Activated CD8-positive, alpha-beta T cell treated with anti-CD3 and anti-CD28 coated beads for 36 hours (primary cell): ENCODE data around the gene ZNF85. TPM values are rescaled to one million over a fixed set of nuclear protein-coding genes. Genes with fewer than 3 reads are reported as not detected.
"Not testable (repeated sequence)": the region's sequence is repeated elsewhere in the genome, so short reads cannot be mapped to it uniquely, and the experiment has no call there.

Source experiments
- ATAC-seq: fragments of 200-7000 bp; cut with Tn5 transposase; one replicate; pipeline ENCODE4 v1.10.0; 2021; ENCODE audit warnings: mild to moderate bottlenecking, moderate library complexity
- CTCF ChIA-PET: fragments of 350-600 bp; sonication (Branson Sonifier 250); formaldehyde crosslinking; loops from one replicate; lab custom pipeline; 2021; ENCODE audit warnings: antibody characterized with exemption; lab: Charles Lee
- POLR2A ChIA-PET: fragments of 350-600 bp; sonication (Branson Sonifier 250); formaldehyde crosslinking; loops from one replicate; lab custom pipeline; 2021; ENCODE audit warnings: antibody characterized with exemption; lab: Charles Lee
- DNase-seq: peaks from one replicate; pipeline ENCODE4 v3.0.0-alpha.2; 2020
- H3K27ac Mint-ChIP-seq: one replicate; pipeline ENCODE4 v1.8.0; 2021; ENCODE audit warnings: mild to moderate bottlenecking, mixed read lengths
- H3K27me3 Mint-ChIP-seq: one replicate; pipeline ENCODE4 v1.8.0; 2021; ENCODE audit warnings: mixed read lengths
- H3K36me3 Mint-ChIP-seq: one replicate; pipeline ENCODE4 v1.8.0; 2021; ENCODE audit warnings: low read depth, mixed read lengths
- H3K4me1 Mint-ChIP-seq: one replicate; pipeline ENCODE4 v1.8.0; 2021; ENCODE audit warnings: low read depth, mixed read lengths
- H3K4me3 Mint-ChIP-seq: one replicate; pipeline ENCODE4 v1.8.0; 2021; ENCODE audit warnings: mild to moderate bottlenecking, moderate library complexity, mixed read lengths
- H3K9me3 Mint-ChIP-seq: one replicate; pipeline ENCODE4 v1.8.0; 2021; ENCODE audit warnings: mixed read lengths
- intact Hi-C: fragments of 100-400 bp; cut with micrococcal nuclease; formaldehyde crosslinking; loops from one replicate; pipeline ENCODE4 v1.10.0; 2022
- total RNA-seq, 2 experiments: library from RNA; stranded (reverse); gene quantifications; one replicate each; pipeline ENCODE4 v1.2.3, GENCODE V29; 2021
- TF ChIP-seq, protein P1 (sequence below): fragments of 200-600 bp; IDR thresholded peaks from one replicate; pipeline ENCODE4 v1.8.0; 2022; ENCODE audit warnings: antibody characterized with exemption, mild to moderate bottlenecking

ZNF85 gene
- total RNA-seq, 2 experiments from 2014 or later, result 17.6 to 18.6 TPM

DNA sequence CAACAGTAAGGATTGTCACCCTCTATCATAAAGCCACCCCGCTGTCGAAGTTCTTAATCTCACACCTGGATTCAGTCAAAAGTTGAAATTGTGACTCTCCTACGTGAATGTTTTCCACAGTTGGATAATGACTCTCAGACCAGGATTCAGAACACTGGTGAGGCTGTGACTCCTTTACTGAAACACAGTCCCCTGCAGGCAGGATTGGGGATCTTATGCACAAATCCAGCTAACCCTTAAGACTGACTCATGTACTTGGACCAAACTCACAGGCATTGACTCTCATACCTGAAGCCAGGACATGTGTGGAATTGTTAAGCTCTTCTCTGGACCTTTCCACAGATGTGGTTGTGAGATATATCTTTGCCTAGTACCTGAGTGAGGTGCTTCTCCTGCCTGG, 46.8 kb downstream of the ZNF85 start:
- Mint-ChIP-seq H3K9me3 (no peaks in the 10 kb centered on the region), H3K27ac (no peak overlapping the region), H3K36me3 (no peaks in the 10 kb centered on the region), H3K27me3 (no peaks in the 10 kb centered on the region), H3K4me1 (no peaks in the 10 kb centered on the region), H3K4me3 (no peak overlapping the region)
- no peak for ATAC-seq
- DNase-seq, result no peak
- intact Hi-C loops, result no loop called here
- CTCF ChIA-PET, result no interaction called here
- POLR2A ChIA-PET, result no interaction called here
- TF ChIP-seq, protein P1, sequence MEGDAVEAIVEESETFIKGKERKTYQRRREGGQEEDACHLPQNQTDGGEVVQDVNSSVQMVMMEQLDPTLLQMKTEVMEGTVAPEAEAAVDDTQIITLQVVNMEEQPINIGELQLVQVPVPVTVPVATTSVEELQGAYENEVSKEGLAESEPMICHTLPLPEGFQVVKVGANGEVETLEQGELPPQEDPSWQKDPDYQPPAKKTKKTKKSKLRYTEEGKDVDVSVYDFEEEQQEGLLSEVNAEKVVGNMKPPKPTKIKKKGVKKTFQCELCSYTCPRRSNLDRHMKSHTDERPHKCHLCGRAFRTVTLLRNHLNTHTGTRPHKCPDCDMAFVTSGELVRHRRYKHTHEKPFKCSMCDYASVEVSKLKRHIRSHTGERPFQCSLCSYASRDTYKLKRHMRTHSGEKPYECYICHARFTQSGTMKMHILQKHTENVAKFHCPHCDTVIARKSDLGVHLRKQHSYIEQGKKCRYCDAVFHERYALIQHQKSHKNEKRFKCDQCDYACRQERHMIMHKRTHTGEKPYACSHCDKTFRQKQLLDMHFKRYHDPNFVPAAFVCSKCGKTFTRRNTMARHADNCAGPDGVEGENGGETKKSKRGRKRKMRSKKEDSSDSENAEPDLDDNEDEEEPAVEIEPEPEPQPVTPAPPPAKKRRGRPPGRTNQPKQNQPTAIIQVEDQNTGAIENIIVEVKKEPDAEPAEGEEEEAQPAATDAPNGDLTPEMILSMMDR, result no peak

DNA sequence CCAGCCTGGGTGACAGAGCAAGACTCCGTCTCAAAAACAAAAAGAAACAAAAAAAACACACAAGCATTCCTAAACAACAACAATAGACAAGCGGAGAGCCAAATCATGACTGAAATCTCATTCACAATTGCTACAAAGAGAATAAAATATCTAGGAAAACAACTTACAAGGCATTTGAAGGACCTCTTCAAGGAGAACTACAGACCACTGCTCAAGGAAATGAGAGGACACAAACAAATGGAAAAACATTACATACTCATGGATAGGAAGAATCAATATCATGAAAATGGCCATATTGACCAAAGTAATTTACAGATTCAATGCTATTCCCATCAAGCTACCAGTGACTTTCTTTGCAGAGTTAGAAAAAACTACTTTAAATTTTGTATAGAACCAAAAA, 69.7 kb downstream of the ZNF85 start:
- POLR2A ChIA-PET, result interaction anchor here (1.2 kb wide), 1 partner anchor 10 kb away, joined by 4 read pairs; no protein-coding TSS in a partner anchor
- ATAC-seq, H3K27me3 Mint-ChIP-seq, CTCF ChIA-PET, H3K4me3 Mint-ChIP-seq, intact Hi-C loops, H3K27ac Mint-ChIP-seq, H3K4me1 Mint-ChIP-seq, DNase-seq, H3K36me3 Mint-ChIP-seq: not testable (repeated sequence)
- peaks cover 23% of the 10 kb centered on the region for H3K9me3 Mint-ChIP-seq

DNA sequence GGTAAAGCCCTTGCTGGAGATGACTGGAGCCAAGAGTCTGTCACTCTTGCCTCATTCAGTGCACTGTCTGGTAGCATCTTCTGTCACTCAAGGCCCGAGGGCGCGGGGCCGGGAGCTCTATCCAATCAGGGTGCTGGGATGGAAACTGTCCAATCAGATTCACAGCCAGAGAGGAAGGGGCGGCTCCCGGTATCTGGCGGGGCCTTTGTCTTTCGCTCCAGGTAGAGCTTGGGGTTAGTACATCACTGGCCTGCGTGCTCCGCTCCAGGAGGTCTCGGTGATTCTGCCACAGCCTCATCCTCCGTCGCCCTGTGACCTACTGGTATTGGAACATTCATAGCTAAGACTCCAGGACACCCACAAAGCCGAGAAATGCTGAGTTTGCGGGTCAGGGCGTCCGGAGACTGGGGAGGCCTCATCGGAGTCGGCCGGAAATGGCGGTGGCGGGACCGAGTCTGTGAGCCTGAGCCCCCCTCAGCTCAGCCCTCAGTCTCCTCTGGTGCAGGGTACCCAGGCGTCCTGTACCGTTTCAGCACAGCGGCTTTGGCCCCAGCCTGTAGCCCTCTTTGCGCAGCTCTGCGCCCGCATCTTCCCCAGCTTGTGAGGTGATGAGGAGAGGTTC, 76.8 kb downstream of the ZNF85 start:
- H3K27me3 Mint-ChIP-seq, result no peaks in the 10 kb centered on the region
- TF ChIP-seq, protein P1, result no peak
- POLR2A ChIA-PET, result interaction anchor here (0.9 to 2.0 kb wide), 13 partner anchors 9 to 434 kb away, joined by 3 to 13 read pairs (median 4); partner anchors contain the start of genes ZNF430, ZNF714, ZNF737 and ZNF85
- H3K4me3 Mint-ChIP-seq, result peak overlapping the region; percentile 96
- no peaks in the 10 kb centered on the region for H3K9me3 Mint-ChIP-seq
- H3K36me3 Mint-ChIP-seq, result peaks cover 11% of the 10 kb centered on the region
- H3K27ac Mint-ChIP-seq, result peak overlapping the region; percentile 95
- ATAC-seq, result peak; percentile 100
- intact Hi-C loops, result no loop called here
- H3K4me1 Mint-ChIP-seq, result peaks cover 8% of the 10 kb centered on the region
- CTCF ChIA-PET, result interaction anchor here (0.9 to 1.6 kb wide), 4 partner anchors 24 to 838 kb away, joined by 3 to 5 read pairs (median 4); partner anchors contain the start of gene ZNF708
- DNase-seq, result peak; percentile 96

Other genes starting within 250 kb of the ZNF85 start
- 1 to 10 TPM; 8.9 to 9.3 TPM for gene ZNF66, start 146.9 kb upstream of the ZNF85 start, total RNA-seq
- gene ZNF430, start 97.4 kb downstream of the ZNF85 start, total RNA-seq, result 10 to 100 TPM; 20.4 to 20.8 TPM
- 10 to 100 TPM; 11.6 to 11.8 TPM for gene ZNF714, start 159.0 kb downstream of the ZNF85 start, total RNA-seq
- 10 to 100 TPM; 16.8 to 18.7 TPM for gene ZNF431, start 218.8 kb downstream of the ZNF85 start, total RNA-seq